CD8-positive, alpha-beta memory T cell (primary cell): ENCODE data around the gene GARIN3. TPM values are rescaled to one million over a fixed set of nuclear protein-coding genes. Genes with fewer than 3 reads are reported as not detected.
"Not testable (repeated sequence)": the region's sequence is repeated elsewhere in the genome, so short reads cannot be mapped to it uniquely, and the experiment has no call there.

Experiments used
- CTCF ChIA-PET: fragments of 350-600 bp; sonication (Branson Sonifier 250); formaldehyde crosslinking; loops from one replicate; lab custom pipeline; 2021; ENCODE audit warnings: antibody characterized with exemption; lab: Charles Lee
- POLR2A ChIA-PET: fragments of 350-600 bp; sonication (Branson Sonifier 250); formaldehyde crosslinking; loops from one replicate; lab custom pipeline; 2021; ENCODE audit warnings: antibody characterized with exemption; lab: Charles Lee
- DNase-seq, 5 donors: peaks; one replicate each; pipeline versions ENCODE4 v3.0.0 to v3.0.0-alpha.2; 2020 to 2022; ENCODE audit warnings: mixed read lengths in 1 of 5
- H3K27ac ChIP-seq: one replicate; pipeline ENCODE4 v1.7.0; 2013; ENCODE audit warnings: low read depth, mild to moderate bottlenecking, low read length, moderate library complexity
- H3K27me3 ChIP-seq: 2 replicates; pipeline ENCODE4 v1.7.0; 2013; ENCODE audit warnings: low read length, mild to moderate bottlenecking; ENCODE audit not compliant: insufficient read depth, poor library complexity, severe bottlenecking
- H3K36me3 ChIP-seq: 2 replicates; pipeline ENCODE4 v1.7.0; 2013; ENCODE audit warnings: mild to moderate bottlenecking, low read length, moderate library complexity; ENCODE audit not compliant: insufficient read depth
- H3K4me1 ChIP-seq: 2 replicates; pipeline ENCODE4 v1.7.0; 2013; ENCODE audit warnings: mild to moderate bottlenecking, low read length, moderate library complexity; ENCODE audit not compliant: insufficient read depth
- H3K4me3 ChIP-seq: 2 replicates; pipeline ENCODE4 v1.7.0; 2013; ENCODE audit warnings: mild to moderate bottlenecking, low read length
- H3K9me3 ChIP-seq: 2 replicates; pipeline ENCODE4 v1.7.0; 2013; ENCODE audit warnings: mild to moderate bottlenecking, low read length
- H3K27ac Mint-ChIP-seq, 8 donors: one replicate each; pipeline ENCODE4 v1.8.0; 2020 to 2021; ENCODE audit warnings: mixed read lengths in 8 of 8, mild to moderate bottlenecking in 6 of 8, inconsistent platforms in 3 of 8, moderate library complexity in 3 of 8
- H3K27me3 Mint-ChIP-seq, 2 donors: one replicate each; pipeline ENCODE4 v1.8.0; 2020 to 2021; ENCODE audit warnings: mixed read lengths in 2 of 2, mild to moderate bottlenecking in 1 of 2, moderate library complexity in 1 of 2
- H3K36me3 Mint-ChIP-seq, 3 donors: one replicate each; pipeline ENCODE4 v1.8.0; 2020 to 2021; ENCODE audit warnings: mixed read lengths in 3 of 3, inconsistent platforms in 1 of 3, mild to moderate bottlenecking in 1 of 3
- H3K4me1 Mint-ChIP-seq, 3 donors: one replicate each; pipeline ENCODE4 v1.8.0; 2020 to 2021; ENCODE audit warnings: mixed read lengths in 3 of 3, inconsistent platforms in 1 of 3, mild to moderate bottlenecking in 1 of 3
- H3K4me3 Mint-ChIP-seq, 7 donors: one replicate each; pipeline ENCODE4 v1.8.0; 2020 to 2021; ENCODE audit warnings: mixed read lengths in 7 of 7, mild to moderate bottlenecking in 6 of 7, moderate library complexity in 4 of 7, inconsistent platforms in 2 of 7
- H3K9me3 Mint-ChIP-seq, 5 donors: one replicate each; pipeline ENCODE4 v1.8.0; 2020 to 2022; ENCODE audit warnings: mixed read lengths in 5 of 5, mild to moderate bottlenecking in 3 of 5, moderate library complexity in 2 of 5, inconsistent platforms in 1 of 5
- polyA plus RNA-seq: library from polyadenylated mRNA; unstranded; fragments of 300-500 nt; fragmentation: Illumina TruSeq; gene quantifications from one replicate; pipeline ENCODE4 v1.2.3, GENCODE V29; 2021
- total RNA-seq, 2 experiments: library from RNA; stranded (reverse); gene quantifications; one replicate each; pipeline ENCODE4 v1.2.3, GENCODE V29; 2021

Gene GARIN3
- total and polyA plus RNA-seq, 3 experiments from 2014 or later: 0.29 to 0.50 TPM; not detected in 1

GRCh38 chr5:157210652-157211051 lies 44.6 kb upstream of the GARIN3 start:
- H3K36me3 Mint-ChIP-seq: peaks cover 51 to 92% (median 54%) of the 10 kb centered on the region in 3 donors
- peak overlapping the region; percentile 22 for H3K27ac ChIP-seq
- CTCF ChIA-PET: interaction anchor here (1.2 to 1.3 kb wide), 2 partner anchors 27 to 103 kb away, joined by 3 read pairs; no protein-coding TSS in a partner anchor
- H3K27me3 ChIP-seq, H3K9me3 Mint-ChIP-seq, H3K27me3 Mint-ChIP-seq, H3K9me3 ChIP-seq, H3K4me3 ChIP-seq, POLR2A ChIA-PET: not testable (repeated sequence)
- H3K4me3 Mint-ChIP-seq: peak overlapping the region; percentile 1 to 64 (median 32)
- H3K27ac Mint-ChIP-seq: peak overlapping the region; percentile 77 to 97 (median 88)
- peaks cover 78 to 97% (median 96%) of the 10 kb centered on the region in 3 donors for H3K4me1 Mint-ChIP-seq
- H3K4me1 ChIP-seq: peaks cover 91% of the 10 kb centered on the region
- H3K36me3 ChIP-seq: peaks cover 57% of the 10 kb centered on the region
- peak in 2 of 5 donors; percentile 57 to 58 for DNase-seq

DNA sequence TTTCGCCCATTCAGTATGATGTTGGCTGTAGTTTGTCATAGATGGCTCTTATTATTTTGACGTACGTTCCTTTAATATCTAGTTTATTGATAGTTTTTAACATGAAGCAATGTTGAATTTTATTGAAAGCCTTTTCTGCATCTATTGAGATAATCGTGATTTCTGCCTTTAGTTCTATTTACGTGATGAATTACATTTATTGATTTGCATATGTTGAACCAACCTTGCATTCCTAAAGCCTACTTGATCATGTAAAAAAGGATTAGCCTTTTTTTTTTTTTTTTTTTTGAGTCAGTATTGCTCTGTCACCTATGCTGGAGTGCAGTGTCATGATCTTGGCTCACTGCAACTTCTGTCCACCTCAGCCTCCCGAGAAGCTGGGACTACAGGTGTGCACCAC lies 39.6 kb upstream of the GARIN3 start:
- no peak overlapping the region for H3K4me3 ChIP-seq
- H3K9me3 ChIP-seq: no peaks in the 10 kb centered on the region
- Mint-ChIP-seq H3K36me3 (peaks cover 28 to 77% (median 32%) of the 10 kb centered on the region in 3 donors), H3K27ac (peak overlapping the region in 7 of 8 donors; percentile 17 to 81 (median 63)), H3K9me3 (peaks cover 0 to 3% (median 0%) of the 10 kb centered on the region in 5 donors), H3K4me1 (peaks cover 70 to 94% (median 94%) of the 10 kb centered on the region in 3 donors), H3K4me3 (peak overlapping the region in 2 of 7 donors; percentile 28 to 59), H3K27me3 (peaks cover 0 to 3% of the 10 kb centered on the region in 2 donors)
- no peak for DNase-seq
- ChIA-PET CTCF (interaction anchor here (0.6 to 1.4 kb wide), 3 partner anchors 10 to 56 kb away, joined by 3 to 4 read pairs (median 3); no protein-coding TSS in a partner anchor), POLR2A (interaction anchor here (1.0 to 4.4 kb wide), 4 partner anchors 9 to 15 kb away, joined by 3 to 27 read pairs (median 14); no protein-coding TSS in a partner anchor)
- peaks cover 30% of the 10 kb centered on the region for H3K36me3 ChIP-seq
- no peaks in the 10 kb centered on the region for H3K27me3 ChIP-seq
- H3K4me1 ChIP-seq: peaks cover 92% of the 10 kb centered on the region
- H3K27ac ChIP-seq: no peak overlapping the region

DNA sequence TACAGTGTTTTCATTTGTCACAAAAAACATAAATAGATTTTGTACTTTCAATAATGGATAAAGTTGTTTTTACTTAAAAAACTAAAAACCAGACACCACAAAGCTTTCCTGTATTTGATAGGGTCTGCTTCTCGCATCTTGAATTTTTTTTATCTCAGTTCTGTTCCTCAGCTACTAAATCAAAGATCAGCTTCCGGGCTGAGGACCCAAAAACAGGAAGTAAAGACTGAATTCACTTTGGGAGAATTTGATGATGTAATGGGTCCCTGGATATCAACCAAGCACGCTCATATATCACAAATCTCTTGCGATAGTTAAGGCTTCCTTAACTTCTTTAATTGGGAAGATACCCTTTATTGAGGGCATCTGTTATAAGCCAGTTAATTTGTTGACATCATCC lies 38.7 kb upstream of the GARIN3 start:
- Mint-ChIP-seq H3K9me3 (peaks cover 0 to 3% (median 0%) of the 10 kb centered on the region in 5 donors), H3K4me3 (peak overlapping the region; percentile 48 to 72 (median 69)), H3K27ac (peak overlapping the region; percentile 78 to 96 (median 87)), H3K27me3 (peaks cover 0 to 3% of the 10 kb centered on the region in 2 donors), H3K36me3 (peaks cover 30 to 80% (median 30%) of the 10 kb centered on the region in 3 donors), H3K4me1 (peaks cover 71 to 95% (median 94%) of the 10 kb centered on the region in 3 donors)
- Histone ChIP-seq H3K9me3 (no peaks in the 10 kb centered on the region), H3K27me3 (no peaks in the 10 kb centered on the region), H3K4me1 (peaks cover 95% of the 10 kb centered on the region), H3K27ac (peak overlapping the region; percentile 45), H3K36me3 (peaks cover 32% of the 10 kb centered on the region), H3K4me3 (peak overlapping the region; percentile 2)
- DNase-seq: peak in 1 of 5 donors; percentile 76
- CTCF ChIA-PET: interaction anchor here (0.7 to 2.5 kb wide), 8 partner anchors 12 to 63 kb away, joined by 3 to 11 read pairs (median 4); partner anchors contain the start of gene MED7
- POLR2A ChIA-PET: interaction anchor here (0.9 to 4.4 kb wide), 9 partner anchors 10 to 61 kb away, joined by 3 to 27 read pairs (median 8); partner anchors contain the start of genes ITK and MED7

- DNase-seq: peak in 2 of 5 donors; percentile 56 to 60
- Histone ChIP-seq H3K4me3 (peak overlapping the region; percentile 35), H3K36me3 (peaks cover 26% of the 10 kb centered on the region), H3K27me3 (no peaks in the 10 kb centered on the region), H3K27ac (no peak overlapping the region), H3K4me1 (peaks cover 95% of the 10 kb centered on the region), H3K9me3 (no peaks in the 10 kb centered on the region)
- ChIA-PET POLR2A (interaction anchor here (0.9 to 4.4 kb wide), 10 partner anchors 9 to 69 kb away, joined by 3 to 27 read pairs (median 6); partner anchors contain the start of genes ITK and MED7), CTCF (interaction anchor here (0.9 to 2.5 kb wide), 14 partner anchors 12 to 100 kb away, joined by 3 to 11 read pairs (median 3); no protein-coding TSS in a partner anchor)
- Mint-ChIP-seq H3K4me1 (peaks cover 78 to 98% (median 96%) of the 10 kb centered on the region in 3 donors), H3K4me3 (peak overlapping the region; percentile 34 to 74 (median 71)), H3K36me3 (peaks cover 30 to 78% (median 30%) of the 10 kb centered on the region in 3 donors), H3K9me3 (peaks cover 0 to 3% (median 0%) of the 10 kb centered on the region in 5 donors), H3K27ac (peak overlapping the region; percentile 79 to 96 (median 88)), H3K27me3 (peaks cover 0 to 3% of the 10 kb centered on the region in 2 donors)
Measured at GRCh38 chr5:157203417-157203816, 37.4 kb upstream of the GARIN3 start.

DNA sequence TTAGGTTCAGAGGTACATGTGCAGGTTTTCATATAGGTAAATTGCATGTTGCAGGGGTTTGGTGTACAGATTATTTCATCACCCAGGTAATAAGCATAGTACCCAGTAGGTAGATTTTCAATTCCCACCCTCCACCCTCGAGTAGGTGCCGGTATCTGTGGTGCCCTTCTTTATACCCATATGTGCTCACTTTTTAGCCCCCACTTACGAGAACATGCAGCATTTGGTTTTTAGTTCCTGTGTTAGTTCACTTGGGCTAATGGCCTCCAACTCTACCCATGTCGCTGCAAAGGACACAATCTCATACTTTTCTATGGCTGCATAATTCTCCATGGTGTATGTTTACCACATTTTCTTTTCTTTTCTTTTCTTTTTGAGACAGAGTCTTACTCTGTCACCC lies 35.8 kb upstream of the GARIN3 start:
- Mint-ChIP-seq H3K36me3 (peaks cover 29 to 77% (median 31%) of the 10 kb centered on the region in 3 donors), H3K27me3 (peaks cover 0 to 3% of the 10 kb centered on the region in 2 donors), H3K27ac (peak overlapping the region; percentile 47 to 95 (median 86)), H3K9me3 (peaks cover 0 to 3% (median 0%) of the 10 kb centered on the region in 5 donors), H3K4me3 (peak overlapping the region; percentile 47 to 73 (median 63)), H3K4me1 (peaks cover 78 to 98% (median 96%) of the 10 kb centered on the region in 3 donors)
- no peak for DNase-seq
- Histone ChIP-seq H3K9me3 (no peaks in the 10 kb centered on the region), H3K4me1 (peaks cover 100% of the 10 kb centered on the region), H3K27ac (no peak overlapping the region), H3K27me3 (no peaks in the 10 kb centered on the region), H3K4me3 (peak overlapping the region; percentile 7), H3K36me3 (peaks cover 16% of the 10 kb centered on the region)
- ChIA-PET CTCF (no interaction called here), POLR2A (no interaction called here)

- peak overlapping the region; percentile 82 to 97 (median 94) for H3K27ac Mint-ChIP-seq
- no peaks in the 10 kb centered on the region for H3K9me3 ChIP-seq
- ChIA-PET CTCF (interaction anchor here (1.1 to 6.1 kb wide), 4 partner anchors 26 to 62 kb away, joined by 3 to 24 read pairs (median 4); no protein-coding TSS in a partner anchor), POLR2A (interaction anchor here (0.6 to 2.5 kb wide), 7 partner anchors 9 to 370 kb away, joined by 3 to 7 read pairs (median 4); partner anchors contain the start of gene MED7)
- no peaks in the 10 kb centered on the region for H3K27me3 ChIP-seq
- peaks cover 0 to 3% of the 10 kb centered on the region in 2 donors for H3K27me3 Mint-ChIP-seq
- H3K4me3 Mint-ChIP-seq: peak overlapping the region; percentile 29 to 85 (median 70)
- H3K4me1 ChIP-seq: peaks cover 98% of the 10 kb centered on the region
- H3K9me3 Mint-ChIP-seq: no peaks in the 10 kb centered on the region
- peaks cover 13 to 85% (median 37%) of the 10 kb centered on the region in 3 donors for H3K36me3 Mint-ChIP-seq
- peaks cover 22% of the 10 kb centered on the region for H3K36me3 ChIP-seq
- H3K4me1 Mint-ChIP-seq: peaks cover 89 to 100% (median 100%) of the 10 kb centered on the region in 3 donors
- no peak overlapping the region for H3K27ac ChIP-seq
- H3K4me3 ChIP-seq: peak overlapping the region; percentile 23
- DNase-seq: peak in 4 of 5 donors; percentile 32 to 76 (median 49)
Measured at GRCh38 chr5:157198277-157198986, 32.4 kb upstream of the GARIN3 start.

DNA sequence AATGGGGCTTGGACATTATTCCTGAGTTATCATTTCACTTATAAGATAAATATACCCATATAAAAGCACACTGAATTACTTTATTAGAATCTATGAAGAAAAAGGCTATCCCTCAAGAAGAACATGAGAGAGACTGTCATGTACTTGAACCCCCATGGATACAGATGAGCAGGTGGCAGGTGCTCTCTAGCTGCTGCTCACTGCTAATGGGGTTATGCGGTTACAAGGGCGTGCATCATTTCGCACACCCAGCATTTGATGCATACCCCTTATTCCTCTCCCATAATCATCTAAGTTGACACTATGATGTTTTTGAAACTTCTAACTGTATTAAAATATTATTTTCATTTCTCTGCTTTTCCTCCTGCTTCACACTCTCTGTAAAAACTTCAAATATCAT lies 31.0 kb upstream of the GARIN3 start:
- CTCF ChIA-PET: interaction anchor here (1.3 to 6.1 kb wide), 3 partner anchors 10 to 63 kb away, joined by 3 to 24 read pairs (median 5); no protein-coding TSS in a partner anchor

More for the DNA sequence above, 31.0 kb upstream of the GARIN3 start:
- H3K9me3 Mint-ChIP-seq: peaks cover 0 to 2% (median 0%) of the 10 kb centered on the region in 5 donors
- H3K9me3 ChIP-seq: no peaks in the 10 kb centered on the region
- peak overlapping the region; percentile 3 to 83 (median 71) for H3K4me3 Mint-ChIP-seq
- H3K27me3 Mint-ChIP-seq: peaks cover 0 to 3% of the 10 kb centered on the region in 2 donors
- H3K36me3 ChIP-seq: peaks cover 22% of the 10 kb centered on the region
- H3K27ac ChIP-seq: peak overlapping the region; percentile 21
- H3K36me3 Mint-ChIP-seq: peaks cover 10 to 85% (median 38%) of the 10 kb centered on the region in 3 donors
- peak overlapping the region; percentile 1 for H3K4me3 ChIP-seq
- POLR2A ChIA-PET: interaction anchor here (0.7 to 9.1 kb wide), 5 partner anchors 10 to 52 kb away, joined by 3 to 66 read pairs (median 4); partner anchors contain the start of gene ITK
- no peaks in the 10 kb centered on the region for H3K27me3 ChIP-seq
- peaks cover 88 to 100% (median 100%) of the 10 kb centered on the region in 3 donors for H3K4me1 Mint-ChIP-seq
- DNase-seq: peak in 3 of 5 donors; percentile 41 to 66 (median 63)
- H3K4me1 ChIP-seq: peaks cover 98% of the 10 kb centered on the region
- peak overlapping the region; percentile 68 to 97 (median 88) for H3K27ac Mint-ChIP-seq
